DND-41 (cell line): ENCODE measurements around the gene OR2V2.

Source experiments
- ATAC-seq: fragments of 200-7000 bp; cut with Tn5 transposase; 3 replicates; pipeline ENCODE4 v1.9.1; 2021; ENCODE audit warnings: low read depth; ENCODE audit not compliant: insufficient read depth
- DNase-seq: peaks from one replicate; pipeline ENCODE4 v3.0.0-alpha.2; 2020
- H2AFZ ChIP-seq: 2 replicates; pipeline ENCODE4 v1.6.0; 2012; ENCODE audit warnings: low read depth, low read length
- H3K27ac ChIP-seq: 2 replicates; pipeline ENCODE4 v1.5.1; 2012; ENCODE audit warnings: low read length, inconsistent platforms
- H3K27me3 ChIP-seq: fragments of 200-600 bp; sonication (generic); 2 replicates; pipeline ENCODE4 v1.6.0; 2012; ENCODE audit warnings: low read length, mild to moderate bottlenecking, inconsistent platforms; ENCODE audit not compliant: insufficient read depth, poor library complexity
- H3K36me3 ChIP-seq: 2 replicates; pipeline ENCODE4 v1.5.1; 2012; ENCODE audit warnings: low read length, inconsistent platforms; ENCODE audit not compliant: insufficient read depth
- H3K4me1 ChIP-seq: 2 replicates; pipeline ENCODE4 v1.5.1; 2012; ENCODE audit warnings: mild to moderate bottlenecking, low read length; ENCODE audit not compliant: insufficient read depth
- H3K4me2 ChIP-seq: 2 replicates; pipeline ENCODE4 v1.6.0; 2012; ENCODE audit warnings: mild to moderate bottlenecking, moderate library complexity, low read length, inconsistent platforms; ENCODE audit not compliant: insufficient read depth
- H3K4me3 ChIP-seq, 2 experiments: fragments of 200-600 bp in 1 of 2; shearing (Covaris generic) in 1 of 2; 2 replicates each; pipeline ENCODE4 v1.5.1; 2012 to 2016; ENCODE audit warnings: inconsistent platforms in 2 of 2, low read length in 2 of 2, mild to moderate bottlenecking in 2 of 2, low read depth in 1 of 2, moderate library complexity in 1 of 2
- H3K79me2 ChIP-seq: 2 replicates; pipeline ENCODE4 v1.6.0; 2012; ENCODE audit warnings: low read length, inconsistent platforms; ENCODE audit not compliant: insufficient read depth
- H3K9ac ChIP-seq: 2 replicates; pipeline ENCODE4 v1.6.0; 2012; ENCODE audit warnings: low read depth, mild to moderate bottlenecking, inconsistent platforms, low read length, moderate library complexity
- H3K9me3 ChIP-seq: 2 replicates; pipeline ENCODE4 v1.5.1; 2012; ENCODE audit warnings: low read length, moderate library complexity, mild to moderate bottlenecking, inconsistent platforms; ENCODE audit not compliant: insufficient read depth, severe bottlenecking
- H4K20me1 ChIP-seq: 2 replicates; pipeline ENCODE4 v1.6.0; 2012; ENCODE audit warnings: low read length; ENCODE audit not compliant: insufficient read depth
- CTCF ChIP-seq: IDR thresholded peaks from 2 replicates; pipeline ENCODE4 v1.5.1; 2012; ENCODE audit warnings: borderline replicate concordance, low read length, moderate library complexity, mild to moderate bottlenecking; ENCODE audit not compliant: poor library complexity, severe bottlenecking; ENCODE audit errors: extremely low read depth
- EZH2 ChIP-seq: IDR thresholded peaks from 3 replicates; pipeline ENCODE4 v1.6.1; 2012; ENCODE audit warnings: borderline replicate concordance, low read depth, mild to moderate bottlenecking, moderate library complexity, low read length, inconsistent platforms; ENCODE audit not compliant: severe bottlenecking

OR2V2 gene

DNA sequence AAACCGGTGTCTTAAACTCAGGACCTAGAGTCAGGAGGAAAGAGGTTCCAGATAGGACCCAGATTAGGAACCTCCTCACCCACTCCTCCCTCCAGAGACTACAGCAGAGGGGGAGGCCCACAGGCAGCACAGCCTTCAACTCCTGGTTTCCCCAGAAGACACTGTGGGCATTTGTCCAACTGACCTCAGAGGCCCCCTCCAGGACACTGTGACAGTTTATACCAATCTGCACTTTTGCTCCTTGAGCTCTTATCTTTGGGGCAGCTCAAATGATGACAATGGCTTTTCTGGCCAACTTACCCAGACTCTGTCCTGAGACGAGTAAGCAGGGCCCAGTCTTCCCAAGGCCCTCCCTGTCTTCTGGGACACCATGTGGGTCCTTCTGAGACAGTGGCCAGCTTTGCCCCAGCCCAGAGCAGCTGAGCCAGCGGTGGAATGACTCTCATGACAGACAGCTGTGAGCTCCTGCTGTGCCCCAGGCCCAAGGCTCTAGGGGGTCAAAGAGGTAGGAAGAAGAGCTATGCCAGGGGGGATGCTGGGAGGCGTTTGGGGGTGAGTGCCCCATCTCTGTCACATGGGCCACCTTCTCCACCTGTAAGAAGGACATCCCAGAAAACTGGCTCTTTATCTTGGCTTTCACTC is 14.3 kb downstream of the OR2V2 start:
- H3K9me3 ChIP-seq = no peaks in the 10 kb centered on the region
- no peaks in the 10 kb centered on the region for H3K79me2 ChIP-seq
- peak overlapping the region; percentile 72 for H3K4me2 ChIP-seq
- no peak for ATAC-seq
- H3K4me1 ChIP-seq = peaks cover 25% of the 10 kb centered on the region
- peak overlapping the region; percentile 57 for H3K27ac ChIP-seq
- TF ChIP-seq EZH2 (no peak), CTCF (no peak)
- no peak for DNase-seq
- H3K27me3 ChIP-seq = no peaks in the 10 kb centered on the region
- no peaks in the 10 kb centered on the region for H3K36me3 ChIP-seq
- H3K9ac ChIP-seq = peak overlapping the region; percentile 39
- no peaks in the 10 kb centered on the region for H4K20me1 ChIP-seq
- peak overlapping the region; percentile 79 for H2AFZ ChIP-seq
- peak overlapping the region in 1 of 2 experiments; percentile 57; a peak in 2 of 4 replicates for H3K4me3 ChIP-seq

DNA sequence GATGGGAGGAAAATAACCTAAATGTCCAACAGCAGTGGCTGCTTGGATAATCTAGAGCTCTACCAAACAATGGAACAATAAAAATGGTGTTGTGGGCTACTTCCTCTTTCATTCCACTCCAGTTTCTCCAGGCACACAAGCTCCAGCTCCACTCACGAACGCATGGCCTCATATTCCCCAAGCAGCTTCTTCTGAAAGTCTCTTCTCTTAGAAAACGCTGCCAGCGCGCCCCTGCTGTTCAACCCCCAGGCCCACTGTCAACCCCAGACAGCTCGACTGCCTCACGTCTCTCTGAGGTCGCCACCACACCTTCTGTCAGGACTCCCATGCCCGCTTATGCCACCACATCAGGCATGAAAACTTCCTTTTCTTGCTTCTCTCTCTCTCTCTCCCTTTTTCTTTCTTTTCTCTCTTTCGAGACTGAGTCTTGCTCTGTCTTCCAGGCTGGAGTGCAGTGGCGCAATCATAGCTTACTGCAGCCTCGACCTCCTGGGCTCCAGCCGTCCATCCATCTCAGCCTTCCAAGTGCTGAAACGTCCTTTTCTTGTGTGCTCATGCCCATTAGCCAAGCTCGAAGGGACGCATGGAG is 16.2 kb downstream of the OR2V2 start:
- Histone ChIP-seq H2AFZ (no peak overlapping the region), H3K9ac (no peak overlapping the region), H3K36me3 (no peaks in the 10 kb centered on the region), H3K4me3 (no peak overlapping the region), H3K4me2 (no peak overlapping the region), H3K27me3 (peaks cover 4% of the 10 kb centered on the region), H3K9me3 (no peaks in the 10 kb centered on the region), H4K20me1 (no peaks in the 10 kb centered on the region), H3K27ac (no peak overlapping the region), H3K4me1 (peaks cover 25% of the 10 kb centered on the region), H3K79me2 (no peaks in the 10 kb centered on the region)
- no peak for DNase-seq
- TF ChIP-seq CTCF (no peak), EZH2 (no peak)
- ATAC-seq = no peak

DNA sequence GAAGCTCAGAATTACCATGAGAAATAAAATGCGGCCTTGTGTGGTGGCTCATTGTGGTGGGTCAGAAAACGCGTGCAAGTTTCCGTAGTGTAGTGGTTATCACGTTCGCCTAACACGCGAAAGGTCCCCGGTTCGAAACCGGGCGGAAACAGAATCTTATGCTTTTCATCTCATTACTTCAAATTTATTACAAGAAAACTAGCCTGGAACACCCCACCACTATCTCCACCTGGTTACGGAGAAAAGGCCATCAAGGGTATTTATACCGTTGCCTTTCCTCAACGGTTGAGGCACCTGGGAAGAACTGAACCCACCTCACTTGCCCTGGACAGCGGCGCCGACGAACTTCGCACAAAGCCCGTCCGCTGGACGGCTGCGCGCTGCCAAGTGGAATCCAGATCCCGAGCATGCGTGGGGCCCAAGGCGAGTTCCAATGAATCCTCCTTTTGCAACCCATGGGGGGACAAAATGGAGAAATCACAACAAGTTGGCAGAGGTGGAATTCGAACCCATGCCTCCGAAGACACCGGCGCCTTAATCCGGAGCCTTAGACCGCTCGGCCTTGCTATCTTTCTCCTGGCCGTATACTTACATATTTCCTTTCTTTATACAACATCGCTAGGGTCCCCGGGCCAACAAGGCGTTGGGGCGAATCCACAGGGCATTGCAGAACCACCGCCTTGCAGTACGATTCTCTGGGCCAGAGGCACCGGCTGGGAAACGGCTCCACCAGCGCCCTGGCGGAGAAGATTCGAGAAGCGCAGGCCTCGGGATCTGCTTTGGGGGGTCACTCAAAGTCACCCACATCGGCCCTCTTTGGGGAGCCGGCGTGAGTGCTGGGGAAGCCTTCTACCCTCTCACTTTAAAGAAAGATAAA is 16.9 kb downstream of the OR2V2 start:
- Histone ChIP-seq H3K4me2 (no peak overlapping the region), H3K36me3 (no peaks in the 10 kb centered on the region), H3K9me3 (no peaks in the 10 kb centered on the region), H3K79me2 (no peaks in the 10 kb centered on the region), H3K4me3 (no peak overlapping the region), H3K4me1 (peaks cover 25% of the 10 kb centered on the region), H4K20me1 (no peaks in the 10 kb centered on the region), H3K27me3 (peaks cover 4% of the 10 kb centered on the region), H3K9ac (no peak overlapping the region), H2AFZ (no peak overlapping the region), H3K27ac (no peak overlapping the region)
- DNase-seq (no peak), ATAC-seq (no peak)
- TF ChIP-seq EZH2 (no peak), CTCF (no peak)
